Activated CD4-positive, alpha-beta T cell treated with anti-CD3 and anti-CD28 coated beads, Interleukin-2, amount 50 U/mL, for 1 hour (primary cell): ENCODE data around the gene EEFSEC.
"Not testable (repeated sequence)": the region's sequence is repeated elsewhere in the genome, so short reads cannot be mapped to it uniquely, and the experiment has no call there.

ENCODE experiments used
- DNase-seq: peaks from one replicate; pipeline ENCODE4 v3.0.0-alpha.2; 2020

The EEFSEC gene

DNA sequence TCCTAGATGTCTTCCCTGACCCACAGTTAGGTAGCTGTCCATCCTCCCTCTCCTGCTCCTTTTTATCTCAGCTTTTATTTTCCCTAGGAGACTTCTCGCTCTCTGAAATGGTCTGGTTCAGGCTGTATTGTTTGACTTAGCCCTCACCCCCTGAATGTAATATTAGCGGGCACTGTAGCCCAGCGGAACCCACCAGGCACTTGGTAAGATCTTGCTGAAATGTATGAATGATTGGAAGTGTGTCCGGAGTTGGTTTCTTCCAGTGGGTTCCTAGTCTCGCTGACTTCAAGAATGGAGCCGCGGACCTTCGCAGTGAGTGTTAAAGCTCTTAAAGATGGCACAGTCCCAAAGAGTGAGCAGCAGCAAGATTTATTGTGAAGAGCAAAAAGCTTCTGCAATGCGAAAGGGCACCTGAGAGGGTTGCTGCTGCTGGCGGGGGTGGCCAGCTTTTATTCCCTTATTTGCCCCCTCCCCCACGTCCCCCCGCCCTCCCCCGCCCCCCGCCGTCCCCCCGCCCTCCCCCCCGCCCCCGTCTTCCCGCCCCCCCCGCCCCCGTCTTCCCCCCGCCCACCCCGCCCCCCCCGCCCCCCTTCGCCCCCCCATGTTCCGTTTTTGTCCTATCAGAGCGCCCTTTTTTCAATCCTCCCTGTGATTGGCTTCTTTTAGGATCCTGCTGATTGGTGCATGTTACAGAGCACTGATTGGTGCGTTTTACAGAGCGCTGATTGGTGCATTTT, 694 bp upstream of the EEFSEC start:
- no peak for DNase-seq

DNA sequence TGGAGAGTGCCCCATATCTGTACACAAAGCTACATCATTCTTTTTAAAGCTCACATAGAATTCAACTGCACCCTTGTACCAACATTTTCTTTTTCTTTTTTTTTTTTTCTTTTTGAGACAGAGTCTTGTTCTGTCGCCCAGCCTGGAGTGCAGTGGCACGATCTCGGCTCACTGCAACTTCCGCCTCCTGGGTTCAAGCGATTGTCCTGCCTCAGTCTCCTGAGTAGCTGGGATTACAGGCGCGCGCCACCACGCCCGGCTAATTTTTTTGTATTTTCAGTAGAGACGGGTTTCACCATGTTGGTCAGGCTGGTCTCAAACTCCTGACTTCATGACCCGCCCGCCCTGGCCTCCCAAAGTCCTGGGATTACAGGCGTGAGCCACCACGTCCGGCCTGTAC, 1.1 kb downstream of the EEFSEC start:
- DNase-seq: not testable (repeated sequence)

GRCh38 chr3:128155616-128156360, 2.5 kb downstream of the EEFSEC start:
- no peak for DNase-seq

DNA sequence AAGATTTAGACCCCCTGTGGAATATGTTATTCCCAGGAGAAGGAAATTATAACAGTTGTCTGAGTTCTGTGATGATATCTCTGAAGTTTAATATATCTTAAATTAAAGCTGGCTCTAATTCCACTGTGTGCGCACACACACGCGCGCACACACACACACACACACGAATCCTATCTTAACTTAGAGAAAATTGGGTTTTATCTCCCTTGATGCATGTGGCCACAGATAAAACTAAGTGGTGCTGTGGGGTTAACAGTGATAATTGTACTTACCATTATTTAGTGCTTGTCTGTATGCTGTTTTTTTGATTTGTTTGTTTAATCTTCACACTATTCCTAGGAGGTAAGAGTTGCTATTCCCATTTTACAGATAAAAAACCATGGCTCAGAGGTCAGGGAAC, 7.4 kb downstream of the EEFSEC start:
- DNase-seq: no peak

- DNase-seq: no peak
These were observed 10.2 kb downstream of the EEFSEC start for GRCh38 chr3:128163432-128163831.

- DNase-seq: no peak
These were observed 13.7 kb downstream of the EEFSEC start for GRCh38 chr3:128166971-128167453.

DNA sequence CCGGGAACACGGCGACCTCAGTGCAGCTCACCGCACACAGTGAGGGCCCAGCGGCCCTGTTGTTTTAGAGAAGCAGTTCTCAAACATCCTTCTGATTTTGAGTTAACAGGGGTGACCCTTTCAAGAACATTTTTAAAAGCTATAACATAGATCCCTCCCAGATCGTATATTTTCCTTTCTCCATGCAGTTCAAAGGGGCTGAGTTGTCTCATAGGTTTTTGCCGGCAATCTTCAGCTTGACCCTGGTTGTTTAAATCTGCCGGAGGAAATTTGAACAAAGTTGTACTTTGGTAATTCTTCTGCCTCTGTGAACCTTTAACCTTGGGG, 14.3 kb downstream of the EEFSEC start:
- DNase-seq: no peak

GRCh38 chr3:128167973-128168674, 14.8 kb downstream of the EEFSEC start:
- no peak for DNase-seq

DNA sequence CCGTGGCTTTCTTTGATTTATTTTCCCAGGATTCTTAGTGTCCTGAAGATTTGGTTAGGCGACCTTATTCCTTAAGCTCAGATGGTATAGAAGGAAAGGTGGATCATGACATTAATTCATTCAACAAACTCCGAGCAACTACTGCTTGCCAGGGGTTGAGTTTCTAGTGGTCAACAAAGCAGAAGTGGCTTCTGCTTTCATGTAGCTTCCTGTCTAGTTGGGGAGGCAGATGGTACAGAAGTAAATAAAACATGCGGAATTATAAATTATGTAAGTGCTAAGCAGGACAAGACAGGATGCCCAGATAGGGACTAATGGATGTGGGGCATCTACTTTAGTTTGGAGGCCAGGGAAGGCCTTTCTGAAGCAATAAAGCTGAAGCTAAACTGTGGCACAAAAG, 15.6 kb downstream of the EEFSEC start:
- no peak for DNase-seq

DNA sequence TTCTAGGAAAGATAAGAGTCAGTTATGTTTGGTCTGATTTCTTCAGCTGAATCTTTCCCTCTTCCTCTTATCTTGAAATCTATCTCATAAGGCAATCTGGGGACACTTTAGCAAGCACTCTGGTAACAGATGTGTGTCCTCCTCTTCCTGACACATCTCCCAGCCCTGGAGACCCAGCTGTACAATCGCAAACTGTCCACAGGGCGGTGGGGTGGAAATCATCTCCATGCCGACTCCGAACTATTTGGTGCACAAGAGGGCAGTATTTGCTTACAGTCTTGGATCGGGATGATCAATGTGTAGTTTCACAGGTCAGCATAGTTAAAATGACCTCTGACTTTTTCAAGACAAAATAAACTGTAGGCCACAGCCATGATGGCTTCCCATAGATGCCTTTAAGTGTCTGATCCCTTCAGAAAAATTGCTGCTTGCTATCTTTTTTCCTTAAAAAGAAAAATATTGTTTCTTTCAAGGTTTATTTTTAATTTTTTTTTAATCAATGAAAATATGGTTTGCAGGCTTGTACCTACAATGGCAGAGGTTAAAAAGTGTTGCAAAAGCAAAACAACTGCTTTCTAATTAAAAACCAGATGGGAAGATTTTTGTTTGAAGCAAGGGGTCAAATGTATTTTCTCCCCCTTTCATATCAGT, 17.7 kb downstream of the EEFSEC start:
- no peak for DNase-seq

- no peak for DNase-seq
These were observed 19.9 kb downstream of the EEFSEC start for GRCh38 chr3:128173200-128173599.

- DNase-seq: no peak
These were observed 20.6 kb downstream of the EEFSEC start for GRCh38 chr3:128173849-128174248.

DNA sequence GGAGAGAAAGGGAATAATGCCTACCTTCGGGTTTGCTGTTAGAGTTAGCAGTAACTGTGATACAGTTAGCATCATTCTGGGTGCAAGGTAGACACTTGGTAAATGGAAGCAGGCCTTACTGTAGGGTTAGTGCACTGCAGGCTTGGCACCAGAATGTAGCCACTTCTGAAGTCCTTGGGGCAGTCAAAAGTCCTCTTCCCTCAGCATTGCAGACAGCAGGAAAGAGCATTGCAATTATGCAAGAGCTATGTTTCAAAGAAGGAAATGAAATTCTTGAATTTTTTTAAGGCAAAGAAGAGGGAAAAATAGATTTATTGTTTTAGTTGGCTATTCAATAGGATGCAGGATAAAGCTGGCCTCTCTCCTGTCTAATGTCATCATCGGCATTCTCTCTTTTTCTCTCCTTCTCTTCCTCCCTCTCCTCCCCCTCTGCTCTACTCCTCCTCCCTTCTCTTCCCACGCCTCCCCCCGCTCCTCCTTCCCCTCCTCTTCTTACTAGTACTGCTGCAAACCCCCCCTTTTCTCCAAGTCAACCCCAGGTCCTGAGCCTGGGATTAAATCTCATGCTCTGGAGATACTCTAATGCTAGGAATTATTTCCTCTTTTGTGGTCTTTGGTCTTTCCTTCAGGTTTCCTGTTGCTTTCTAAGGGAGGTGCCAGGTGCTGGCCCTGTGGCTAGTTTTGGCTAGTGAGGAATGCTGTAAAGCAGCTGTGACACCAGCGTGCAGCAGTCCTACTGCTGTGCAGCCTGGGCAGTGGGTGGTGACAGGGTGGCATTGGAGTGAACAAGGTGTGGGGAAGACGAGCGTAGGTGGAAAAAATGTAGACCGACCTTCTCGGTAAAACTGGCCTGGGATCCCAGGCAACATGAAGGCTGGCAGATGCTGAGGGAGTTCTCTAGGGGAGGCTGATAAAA, 21.7 kb downstream of the EEFSEC start:
- DNase-seq: no peak

- no peak for DNase-seq
These were observed 22.5 kb downstream of the EEFSEC start for GRCh38 chr3:128175768-128176167.

GRCh38 chr3:128176276-128176833, 23.1 kb downstream of the EEFSEC start:
- DNase-seq: no peak

- DNase-seq: no peak
These were observed 24.6 kb downstream of the EEFSEC start for GRCh38 chr3:128177865-128178264.

- no peak for DNase-seq
These were observed 25.7 kb downstream of the EEFSEC start for GRCh38 chr3:128178782-128179483.

DNA sequence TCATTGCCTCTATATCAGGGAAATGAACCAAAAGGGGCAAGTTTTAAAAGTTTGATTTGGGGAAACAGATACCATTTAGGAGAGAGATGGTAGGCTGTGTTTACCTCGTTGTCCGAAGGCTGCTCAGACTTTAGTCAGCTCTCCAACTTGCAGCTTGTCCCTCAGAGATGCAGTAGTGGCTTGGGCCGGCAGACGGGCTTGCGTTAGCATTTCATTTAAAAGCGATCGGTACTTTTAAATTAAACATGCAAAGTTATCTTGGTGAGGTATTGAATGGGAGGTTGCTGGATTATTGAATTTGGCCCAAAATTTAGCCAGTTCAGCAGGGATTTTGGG, 26.2 kb downstream of the EEFSEC start:
- no peak for DNase-seq

DNA sequence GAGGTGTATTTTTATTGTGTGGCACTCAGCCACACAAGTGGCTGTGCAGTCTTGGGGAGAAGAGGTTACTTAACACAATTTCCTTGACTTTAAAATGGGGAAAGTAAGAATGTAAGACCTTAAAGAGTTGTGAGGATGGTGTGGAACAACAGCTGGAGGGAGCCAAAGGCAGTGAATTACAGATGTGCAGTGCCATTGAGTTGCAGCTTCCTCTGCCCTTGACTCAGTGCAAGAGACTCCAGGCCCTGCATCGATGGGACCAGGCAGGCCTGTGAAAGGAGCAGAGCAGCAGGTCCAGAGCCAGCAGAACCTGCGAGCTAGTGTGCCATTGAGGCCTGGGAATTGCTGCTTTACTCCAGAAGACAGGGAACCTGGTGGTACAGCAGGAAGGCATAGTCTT, 27.2 kb downstream of the EEFSEC start:
- DNase-seq: no peak

GRCh38 chr3:128180913-128181312, 27.6 kb downstream of the EEFSEC start:
- DNase-seq: no peak

DNA sequence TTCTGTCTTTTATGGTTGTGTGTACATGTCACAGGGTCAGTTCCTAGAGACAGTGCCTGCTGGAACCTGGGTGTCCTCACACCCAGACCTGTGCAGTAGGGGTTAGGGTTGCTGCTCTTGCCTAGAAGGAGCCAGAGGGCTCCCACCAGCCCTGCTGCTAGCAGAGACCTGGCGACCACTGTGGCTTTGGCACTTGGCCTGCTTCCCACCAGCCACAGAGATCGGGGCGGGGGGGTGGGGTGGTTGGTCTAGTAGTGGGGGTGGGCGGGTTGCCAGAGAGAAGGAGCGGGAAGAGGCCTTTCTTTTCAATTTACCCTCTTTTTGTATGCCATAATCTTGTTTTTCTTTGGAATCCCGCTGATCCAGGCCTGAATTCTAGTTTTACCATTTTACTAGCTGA, 29.4 kb downstream of the EEFSEC start:
- DNase-seq: no peak
